T-cell (primary cell): ENCODE data around the gene C1orf115. TPM values are rescaled to one million over a fixed set of nuclear protein-coding genes. Genes with fewer than 3 reads are reported as not detected.

Experiments used
- ATAC-seq, 4 experiments: fragments of 200-7000 bp in 3 of 4; fragments of 150-1000 bp in 1 of 4; cut with Tn5 transposase; replicated peaks in 1 of 4; 1 replicate in 3 of 4; 2 replicates in 1 of 4; pipeline ENCODE4 v1.10.0; 2021; ENCODE audit warnings: moderate library complexity in 3 of 4, mild to moderate bottlenecking in 2 of 4, moderate number of reproducible peaks in 1 of 4
- CTCF ChIA-PET, 2 donors: fragments of 300-600 bp; sonication (Branson Sonifier 250); formaldehyde crosslinking; loops; one replicate each; lab custom pipeline; 2022; ENCODE audit warnings: antibody characterized with exemption in 2 of 2; lab: Charles Lee
- POLR2A ChIA-PET, 2 donors: fragments of 300-600 bp; sonication (Branson Sonifier 250); formaldehyde crosslinking; loops; one replicate each; lab custom pipeline; 2022; ENCODE audit warnings: antibody characterized with exemption in 2 of 2; lab: Charles Lee
- DNase-seq, 35 experiments: peaks; one replicate each; pipeline versions ENCODE4 v3.0.0 to v3.0.0-alpha.2; 2013 to 2023
- H3K27ac ChIP-seq: one replicate; pipeline ENCODE4 v1.5.1; 2013; ENCODE audit warnings: low read length
- H3K27me3 ChIP-seq, 2 experiments: replicated peaks in 1 of 2; 1 replicate in 1 of 2; 2 replicates in 1 of 2; pipeline versions ENCODE4 v1.6.1 to v1.7.0; 2013; ENCODE audit warnings: low read length in 1 of 2, mixed read lengths in 1 of 2; ENCODE audit not compliant: control insufficient read depth in 2 of 2, insufficient read depth in 2 of 2; ENCODE audit errors: extremely low read depth in 1 of 2
- H3K36me3 ChIP-seq, 2 donors: 1 replicate in 1 of 2; 2 replicates in 1 of 2; pipeline versions ENCODE4 v1.6.1 to v1.7.0; 2013; ENCODE audit warnings: low read length in 1 of 2; ENCODE audit not compliant: control insufficient read depth in 2 of 2, insufficient read depth in 1 of 2; ENCODE audit errors: extremely low read depth in 1 of 2
- H3K4me1 ChIP-seq, 2 experiments: 1 replicate in 1 of 2; 2 replicates in 1 of 2; pipeline versions ENCODE4 v1.6.1 to v1.7.0; 2013; ENCODE audit warnings: low read length in 2 of 2, mixed read lengths in 1 of 2; ENCODE audit not compliant: insufficient read depth in 2 of 2, control insufficient read depth in 1 of 2; ENCODE audit errors: extremely low read depth in 1 of 2
- H3K4me3 ChIP-seq, 2 donors: 1 replicate in 1 of 2; 2 replicates in 1 of 2; pipeline versions ENCODE4 v1.5.1 to v1.7.0; 2013; ENCODE audit warnings: mild to moderate bottlenecking in 2 of 2, low read length in 1 of 2, moderate library complexity in 1 of 2; ENCODE audit not compliant: control insufficient read depth in 1 of 2; ENCODE audit errors: extremely low read depth in 1 of 2
- H3K9me3 ChIP-seq: 2 replicates; pipeline ENCODE4 v1.7.0; 2013
- H3K27ac Mint-ChIP-seq, 2 donors: one replicate each; pipeline ENCODE4 v1.8.0; 2020 to 2021; ENCODE audit warnings: mild to moderate bottlenecking in 2 of 2, mixed read lengths in 2 of 2
- H3K27me3 Mint-ChIP-seq, 2 donors: one replicate each; pipeline ENCODE4 v1.8.0; 2021 to 2022; ENCODE audit warnings: mixed read lengths in 2 of 2
- H3K36me3 Mint-ChIP-seq: one replicate; pipeline ENCODE4 v1.8.0; 2021; ENCODE audit warnings: mixed read lengths
- H3K4me1 Mint-ChIP-seq, 3 donors: one replicate each; pipeline ENCODE4 v1.8.0; 2020 to 2022; ENCODE audit warnings: mixed read lengths in 3 of 3, mild to moderate bottlenecking in 1 of 3
- H3K4me3 Mint-ChIP-seq, 3 donors: one replicate each; pipeline ENCODE4 v1.8.0; 2020 to 2022; ENCODE audit warnings: mild to moderate bottlenecking in 3 of 3, mixed read lengths in 3 of 3, moderate library complexity in 3 of 3
- H3K9me3 Mint-ChIP-seq, 3 donors: one replicate each; pipeline ENCODE4 v1.8.0; 2020 to 2022; ENCODE audit warnings: mixed read lengths in 3 of 3
- WGBS: methylation state at CpG from one replicate; pipeline ENCODE4 v1.1.5; 2013; ENCODE audit warnings: missing lambda C conversion rate; ENCODE audit not compliant: insufficient coverage; 5-methylcytosine and 5-hydroxymethylcytosine counted together
- total RNA-seq, 35 experiments: library from RNA in 6 of 35; stranded (reverse) in 6 of 35; fragments of 120-200 nt in 1 of 35; gene quantifications; one replicate each; pipeline versions ENCODE4 v1.2.1 to v1.2.4 and lab custom pipeline; 2013 to 2026

C1orf115 gene
- total RNA-seq, 5 donors from 2014 or later (not counting 1 experiment from before 2014, with no cell fraction given) = 0.45 to 1.6 (median 1.3) TPM

DNA sequence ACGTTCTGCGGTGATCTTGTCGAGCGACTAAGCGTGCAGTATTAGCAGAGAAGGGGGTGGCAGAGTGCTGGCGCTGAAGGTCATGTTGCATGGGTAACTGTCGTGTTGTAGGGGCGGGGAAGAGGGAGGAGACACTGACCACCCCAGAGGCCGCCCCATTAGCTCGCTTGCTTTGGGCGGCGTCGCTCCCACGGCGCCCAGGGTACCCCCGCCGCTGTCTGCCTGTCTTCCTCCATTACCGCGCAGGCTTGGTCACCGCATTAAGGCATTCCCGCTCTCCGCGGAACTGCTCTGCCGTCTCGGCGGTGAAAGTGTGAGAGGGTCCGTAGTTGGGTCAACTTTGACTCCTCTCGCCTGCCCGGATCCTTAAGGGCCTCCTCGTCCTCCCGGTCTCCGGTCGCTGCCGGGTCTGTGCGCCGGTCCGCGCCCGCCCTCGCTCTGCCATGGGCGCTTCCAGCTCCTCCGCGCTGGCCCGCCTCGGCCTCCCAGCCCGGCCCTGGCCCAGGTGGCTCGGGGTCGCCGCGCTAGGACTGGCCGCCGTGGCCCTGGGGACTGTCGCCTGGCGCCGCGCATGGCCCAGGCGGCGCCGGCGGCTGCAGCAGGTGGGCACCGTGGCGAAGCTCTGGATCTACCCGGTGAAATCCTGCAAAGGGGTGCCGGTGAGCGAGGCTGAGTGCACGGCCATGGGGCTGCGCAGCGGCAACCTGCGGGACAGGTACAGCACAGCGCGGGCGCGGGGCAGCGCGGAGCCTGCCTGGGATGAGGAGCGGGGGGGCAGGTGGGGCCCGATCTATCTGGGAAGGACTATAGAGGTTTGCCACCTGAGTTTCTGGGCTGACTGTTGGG lies 58.1 kb downstream of the C1orf115 start, which contains the start of gene MTARC2:
Gene MTARC2, plus strand, starts transcription at position 234 of the 846 bp plus-strand sequence. Its CDS starts 210 bp downstream, at position 444.
- WGBS = 8% methylated on average over 66 of the region's 77 CpGs
- peak in 1 of 35 experiments; percentile 10 for DNase-seq
- CTCF ChIA-PET = no interaction called here

More for the DNA sequence above, 58.1 kb downstream of the C1orf115 start, which contains the start of gene MTARC2:
- Mint-ChIP-seq H3K4me3 (peak within 1 kb of the TSS; percentile 52 to 60 (median 56)), H3K27ac (no peak within 1 kb of the TSS), H3K9me3 (no peaks in the 10 kb centered on the region), H3K4me1 (peaks cover 0 to 9% (median 6%) of the 10 kb centered on the region in 3 donors), H3K36me3 (peaks cover 3% of the 10 kb centered on the region), H3K27me3 (peaks cover 52 to 62% of the 10 kb centered on the region in 2 donors)
- Histone ChIP-seq H3K27me3 (peaks cover 2 to 48% of the 10 kb centered on the region in 2 experiments), H3K4me1 (peaks cover 0 to 6% of the 10 kb centered on the region in 2 experiments), H3K4me3 (peak within 1 kb of the TSS; percentile 21 to 33), H3K36me3 (no peaks in the 10 kb centered on the region), H3K9me3 (no peaks in the 10 kb centered on the region), H3K27ac (no peak within 1 kb of the TSS)
- peak; percentile 34 to 60 (median 56) for ATAC-seq
- POLR2A ChIA-PET = no interaction called here

Other genes with a start within 250 kb of the C1orf115 start
- gene MARK1, start 162.2 kb upstream of the C1orf115 start, total RNA-seq = not detected
- gene MTARC2, start 58.0 kb downstream of the C1orf115 start, total RNA-seq = under 1 TPM in 3 of 5 donors, not detected in 2; 0.33 to 0.47 (median 0.41) TPM
- under 1 TPM in 2 of 5 donors, not detected in 3; 0.03 to 0.09 TPM for gene MTARC1, start 96.5 kb downstream of the C1orf115 start, total RNA-seq
- under 1 TPM in 4 of 5 donors, not detected in 1; 0.18 to 0.46 (median 0.37) TPM for gene HLX, start 189.1 kb downstream of the C1orf115 start, total RNA-seq